Eye (tissue), 1 donor: ENCODE measurements around the gene JAM3.
"Not testable (repeated sequence)": the region's sequence is repeated elsewhere in the genome, so short reads cannot be mapped to it uniquely, and the experiment has no call there.

Source experiments
- DNase-seq: peaks from one replicate; pipeline ENCODE4 v3.0.0-alpha.2; 2015

JAM3 gene

DNA sequence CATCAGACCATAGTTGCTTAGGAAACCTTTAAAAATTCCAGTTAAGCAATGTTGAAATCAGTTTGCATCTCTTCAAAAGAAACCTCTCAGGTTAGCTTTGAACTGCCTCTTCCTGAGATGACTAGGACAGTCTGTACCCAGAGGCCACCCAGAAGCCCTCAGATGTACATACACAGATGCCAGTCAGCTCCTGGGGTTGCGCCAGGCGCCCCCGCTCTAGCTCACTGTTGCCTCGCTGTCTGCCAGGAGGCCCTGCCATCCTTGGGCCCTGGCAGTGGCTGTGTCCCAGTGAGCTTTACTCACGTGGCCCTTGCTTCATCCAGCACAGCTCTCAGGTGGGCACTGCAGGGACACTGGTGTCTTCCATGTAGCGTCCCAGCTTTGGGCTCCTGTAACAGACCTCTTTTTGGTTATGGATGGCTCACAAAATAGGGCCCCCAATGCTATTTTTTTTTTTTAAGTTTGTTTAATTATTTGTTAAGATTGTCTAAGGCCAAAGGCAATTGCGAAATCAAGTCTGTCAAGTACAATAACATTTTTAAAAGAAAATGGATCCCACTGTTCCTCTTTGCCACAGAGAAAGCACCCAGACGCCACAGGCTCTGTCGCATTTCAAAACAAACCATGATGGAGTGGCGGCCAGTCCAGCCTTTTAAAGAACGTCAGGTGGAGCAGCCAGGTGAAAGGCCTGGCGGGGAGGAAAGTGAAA, 81.5 kb downstream of the JAM3 start:
- no peak for DNase-seq

GRCh38 chr11:134151083-134151747, 82.3 kb downstream of the JAM3 start:
- no peak for DNase-seq

- no peak for DNase-seq
Measured at GRCh38 chr11:134152696-134153095, 83.8 kb downstream of the JAM3 start.

- DNase-seq, result no peak
Measured at GRCh38 chr11:134153147-134153905, 84.5 kb downstream of the JAM3 start.

- no peak for DNase-seq
Measured at GRCh38 chr11:134154441-134154840, 85.6 kb downstream of the JAM3 start.

- no peak for DNase-seq
Measured at GRCh38 chr11:134155456-134155855, 86.6 kb downstream of the JAM3 start.

DNA sequence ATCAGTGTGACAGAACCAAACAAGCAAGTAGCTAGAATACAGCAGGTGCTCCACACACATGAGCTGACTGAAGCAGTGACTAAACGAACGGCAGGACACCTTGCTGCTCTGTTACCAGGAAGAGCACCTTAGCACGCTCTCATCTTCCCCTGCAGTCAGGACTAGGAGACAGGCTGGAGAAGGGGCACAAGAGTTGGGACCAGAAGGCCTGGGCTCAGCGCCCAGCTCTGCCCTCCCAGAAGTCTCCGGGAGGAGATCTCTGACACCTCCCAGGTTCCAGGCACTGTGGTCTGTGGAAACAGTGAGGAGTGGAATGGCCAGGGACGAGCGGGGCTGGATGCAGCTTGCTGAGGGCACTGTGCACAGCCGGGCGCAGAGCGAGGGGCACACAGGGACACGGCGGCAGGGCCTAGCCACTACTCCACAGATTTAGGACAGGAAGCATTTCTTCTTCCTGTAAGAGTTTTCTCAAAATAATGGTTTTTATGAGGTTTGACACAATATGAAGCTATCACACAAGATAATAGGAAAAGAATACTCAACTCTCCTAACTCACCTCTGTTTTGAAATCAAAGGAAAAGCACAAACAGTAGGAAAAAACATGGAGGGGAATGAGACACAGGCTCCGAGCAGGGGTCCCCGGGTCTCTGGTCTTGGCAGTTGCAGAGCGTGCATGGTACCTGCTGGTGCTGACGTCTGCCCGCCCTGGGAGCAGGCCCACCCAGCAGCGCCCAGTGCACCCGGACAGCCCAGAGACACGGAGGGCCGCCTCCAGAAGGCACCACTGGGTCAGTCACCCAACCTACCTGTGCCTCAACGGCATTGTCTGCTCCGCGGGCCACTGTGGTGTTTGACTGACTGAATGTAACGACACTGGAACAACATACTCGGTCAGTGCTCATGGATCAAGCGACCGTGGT, 87.3 kb downstream of the JAM3 start:
- DNase-seq, result no peak

DNA sequence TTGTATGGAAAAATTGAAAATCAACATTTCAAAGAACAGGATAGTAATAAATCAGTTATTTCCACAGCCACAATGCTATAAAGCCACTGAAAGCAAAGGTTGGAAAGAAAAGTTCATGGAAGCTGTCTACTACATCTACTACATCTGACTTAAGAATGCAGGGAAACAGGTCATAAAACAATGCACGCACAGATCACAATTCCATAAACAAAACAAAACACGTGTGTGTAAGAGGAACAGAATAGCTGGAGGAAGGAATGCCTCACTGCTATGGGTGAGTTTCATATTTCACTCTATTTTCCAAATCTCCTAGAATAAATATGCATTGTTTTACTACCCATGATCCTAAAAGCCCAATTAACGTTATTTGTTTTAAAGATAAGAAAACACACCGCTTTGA, 88.6 kb downstream of the JAM3 start:
- DNase-seq, result no peak

- no peak for DNase-seq
Measured at GRCh38 chr11:134158023-134158422, 89.2 kb downstream of the JAM3 start.

- no peak for DNase-seq
Measured at GRCh38 chr11:134159652-134160051, 90.8 kb downstream of the JAM3 start.

GRCh38 chr11:134164490-134165370, 95.9 kb downstream of the JAM3 start:
- no peak for DNase-seq

GRCh38 chr11:134170177-134170918, 101.5 kb downstream of the JAM3 start:
- no peak for DNase-seq

GRCh38 chr11:134170919-134171281, 102.0 kb downstream of the JAM3 start:
- DNase-seq, result no peak

DNA sequence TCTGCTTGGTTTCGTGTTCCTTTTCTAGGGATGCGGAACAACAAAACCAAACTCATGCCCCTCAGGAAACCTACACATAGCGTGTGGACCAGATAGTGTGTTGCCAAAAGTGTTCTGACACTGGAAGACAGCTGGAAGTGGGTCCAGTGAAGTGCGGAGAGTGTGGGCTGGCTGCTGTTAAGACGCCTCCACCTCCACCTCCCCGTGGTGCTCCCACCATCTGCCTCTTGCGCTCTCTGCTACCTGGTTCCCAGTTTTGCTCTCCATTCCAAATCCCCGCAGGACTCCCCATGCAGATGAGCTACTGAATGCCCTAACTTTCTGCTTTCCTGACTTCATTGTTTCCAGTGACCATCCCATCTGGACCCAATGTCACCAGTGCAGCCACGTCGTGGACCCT, 103.1 kb downstream of the JAM3 start:
- no peak for DNase-seq

DNA sequence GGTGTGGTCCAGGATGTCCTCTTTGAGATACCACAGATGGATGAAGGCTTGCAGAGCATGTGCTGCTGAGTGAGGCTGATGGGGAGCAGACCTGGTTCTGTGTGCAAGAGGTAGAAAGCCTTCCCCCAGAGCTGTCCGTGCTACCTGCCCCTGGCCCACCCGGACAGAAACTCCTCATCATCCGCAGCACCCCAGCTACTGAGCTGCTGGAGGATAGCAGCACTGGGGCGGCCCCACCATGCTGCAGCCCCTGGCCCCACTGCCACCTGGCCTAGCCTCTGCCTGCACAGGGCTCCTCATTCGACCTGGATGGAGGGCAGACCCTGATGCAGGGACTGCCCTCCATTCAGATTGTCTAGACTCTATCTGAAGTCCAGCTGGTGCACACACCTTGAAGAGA, 104.4 kb downstream of the JAM3 start:
- no peak for DNase-seq

- DNase-seq, result no peak
Measured at GRCh38 chr11:134176284-134176683, 107.4 kb downstream of the JAM3 start.

- DNase-seq, result no peak
Measured at GRCh38 chr11:134178032-134178674, 109.3 kb downstream of the JAM3 start.

DNA sequence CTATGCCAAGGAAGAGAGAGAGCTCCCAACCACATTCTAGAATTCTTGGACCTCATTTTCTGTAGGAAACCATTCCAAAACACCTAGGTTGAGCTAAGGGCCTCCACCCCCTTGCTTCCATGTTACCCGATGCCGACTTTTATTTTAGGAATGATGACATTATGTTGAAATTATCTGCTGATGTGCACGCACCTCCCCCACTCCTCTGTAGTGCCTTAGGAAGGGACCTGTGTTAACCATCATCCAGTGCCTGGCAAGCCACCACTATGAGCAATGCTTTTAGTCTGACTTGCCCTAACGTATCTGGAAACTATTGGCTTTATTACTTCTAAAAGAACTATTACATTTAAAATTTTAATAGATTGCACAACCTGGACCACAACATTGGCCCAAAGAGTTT, 112.8 kb downstream of the JAM3 start:
- DNase-seq, result no peak

GRCh38 chr11:134188092-134188491, 119.2 kb downstream of the JAM3 start:
- not testable (repeated sequence) for DNase-seq

DNA sequence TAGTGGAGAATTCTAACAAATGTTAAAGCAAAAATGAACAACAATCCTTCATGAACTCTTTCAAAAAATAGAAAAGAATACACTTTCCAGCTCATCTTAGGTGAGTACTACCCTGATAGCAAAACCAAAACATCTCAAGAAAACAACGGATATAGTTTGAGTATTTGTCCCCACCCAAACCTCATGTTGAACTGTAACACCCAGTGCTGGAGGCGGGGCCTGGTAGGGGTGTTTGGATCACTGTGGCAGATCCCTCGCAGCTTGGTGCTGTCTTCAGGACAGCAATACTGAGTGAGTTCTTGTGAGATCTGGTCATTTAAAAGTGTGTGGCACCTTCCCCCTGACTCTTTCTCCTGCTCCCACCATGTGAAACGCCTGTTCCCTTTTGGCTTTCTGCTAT, 127.9 kb downstream of the JAM3 start:
- no peak for DNase-seq

DNA sequence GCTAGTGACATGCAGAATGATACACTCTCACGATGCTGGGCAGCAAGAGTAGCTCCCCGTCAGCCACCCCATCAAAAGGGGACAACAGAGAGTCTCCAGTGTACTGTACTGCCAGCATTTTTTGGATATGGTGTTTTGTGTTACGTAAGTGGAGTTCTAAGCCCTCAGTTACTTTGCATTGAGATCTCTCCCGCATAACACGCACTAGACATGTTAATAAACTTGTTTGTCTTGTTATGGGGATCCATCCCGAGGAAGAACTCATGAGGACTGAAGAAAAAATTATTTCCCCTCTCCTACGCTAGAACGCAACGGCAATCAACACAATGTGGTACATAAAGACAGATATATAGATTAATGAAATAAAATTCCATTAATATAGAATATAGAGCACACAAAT, 130.7 kb downstream of the JAM3 start:
- DNase-seq, result no peak
